ENCODE results near the gene ZSWIM5.

GRCh38 chr1:45213892-45214291, 7.5 kb upstream of the ZSWIM5 start:
- TF ChIP-seq CTCF (IDR thresholded peaks at IDR 0.05) (no peak), POLR2A (IDR thresholded peaks at IDR 0.05) (no peak)

Data from tibial nerve (tissue), 3 donors.